Measurements from ENCODE around the gene CASZ1. TPM values are rescaled to one million over a fixed set of nuclear protein-coding genes. Genes with fewer than 3 reads are reported as not detected.

CASZ1 gene
- total RNA-seq, 1 experiment from 2014 or later, result 11.7 TPM

DNA sequence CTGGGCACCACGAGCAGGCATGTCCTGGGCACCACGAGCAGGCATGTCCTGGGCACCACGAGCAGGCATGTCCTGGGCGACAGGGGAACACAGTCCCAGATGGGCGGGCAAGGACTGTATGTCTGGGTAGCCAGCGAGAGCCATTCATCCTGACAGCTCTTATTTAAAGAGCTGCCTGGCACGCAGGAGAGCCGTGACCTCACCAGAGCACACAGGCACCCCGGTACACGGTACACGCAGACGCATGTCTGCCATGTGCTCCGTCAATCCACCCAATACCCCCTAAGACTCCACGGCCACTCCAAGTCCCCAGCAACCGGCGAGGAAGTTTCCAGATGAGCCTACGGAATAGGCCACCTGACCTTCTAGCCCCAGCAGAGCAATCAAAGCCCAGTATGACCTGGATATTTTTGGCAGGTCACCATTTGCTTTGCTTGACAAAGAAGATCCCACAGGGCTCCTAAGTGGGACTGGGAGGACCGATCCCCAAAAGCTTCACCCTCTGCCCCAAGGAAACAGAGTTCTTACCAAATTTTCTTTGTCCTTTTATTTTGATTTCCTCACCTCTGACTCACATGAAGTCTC lies 51.7 kb downstream of the CASZ1 start:
- H3K27ac Mint-ChIP-seq, result peak overlapping the region; percentile 67; the same call in 1 of the 2 replicates
- H3K36me3 Mint-ChIP-seq, result no peaks in the 10 kb centered on the region
- H3K4me1 Mint-ChIP-seq, result peaks cover 18% of the 10 kb centered on the region
- ATAC-seq (no peak), DNase-seq (ENCODE audit: low spot score) (no peak)
- ChIA-PET POLR2A (no interaction called here), CTCF (no interaction called here)
- no peaks in the 10 kb centered on the region for H3K27me3 Mint-ChIP-seq (ENCODE audit: low read depth)
- TF ChIP-seq, protein P1, sequence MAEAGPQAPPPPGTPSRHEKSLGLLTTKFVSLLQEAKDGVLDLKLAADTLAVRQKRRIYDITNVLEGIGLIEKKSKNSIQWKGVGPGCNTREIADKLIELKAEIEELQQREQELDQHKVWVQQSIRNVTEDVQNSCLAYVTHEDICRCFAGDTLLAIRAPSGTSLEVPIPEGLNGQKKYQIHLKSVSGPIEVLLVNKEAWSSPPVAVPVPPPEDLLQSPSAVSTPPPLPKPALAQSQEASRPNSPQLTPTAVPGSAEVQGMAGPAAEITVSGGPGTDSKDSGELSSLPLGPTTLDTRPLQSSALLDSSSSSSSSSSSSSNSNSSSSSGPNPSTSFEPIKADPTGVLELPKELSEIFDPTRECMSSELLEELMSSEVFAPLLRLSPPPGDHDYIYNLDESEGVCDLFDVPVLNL (CRISPR knock-in tag; IDR thresholded peaks at IDR 0.05; ENCODE audit: borderline replicate concordance, low read depth), result no peak
- no peak for TF ChIP-seq ZNF138 (CRISPR knock-in tag; conservative IDR thresholded peaks at IDR 0.05)
- TF ChIP-seq GTF2I (CRISPR knock-in tag; conservative IDR thresholded peaks at IDR 0.05), result no peak
- no peak for TF ChIP-seq EMX1 (CRISPR knock-in tag; IDR thresholded peaks at IDR 0.05)
- TF ChIP-seq, protein P2, sequence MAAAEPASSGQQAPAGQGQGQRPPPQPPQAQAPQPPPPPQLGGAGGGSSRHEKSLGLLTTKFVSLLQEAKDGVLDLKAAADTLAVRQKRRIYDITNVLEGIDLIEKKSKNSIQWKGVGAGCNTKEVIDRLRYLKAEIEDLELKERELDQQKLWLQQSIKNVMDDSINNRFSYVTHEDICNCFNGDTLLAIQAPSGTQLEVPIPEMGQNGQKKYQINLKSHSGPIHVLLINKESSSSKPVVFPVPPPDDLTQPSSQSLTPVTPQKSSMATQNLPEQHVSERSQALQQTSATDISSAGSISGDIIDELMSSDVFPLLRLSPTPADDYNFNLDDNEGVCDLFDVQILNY (CRISPR knock-in tag; IDR thresholded peaks at IDR 0.05), result no peak
- no peak for TF ChIP-seq FOXK1 (CRISPR knock-in tag; IDR thresholded peaks at IDR 0.05)
- TF ChIP-seq, protein P3, sequence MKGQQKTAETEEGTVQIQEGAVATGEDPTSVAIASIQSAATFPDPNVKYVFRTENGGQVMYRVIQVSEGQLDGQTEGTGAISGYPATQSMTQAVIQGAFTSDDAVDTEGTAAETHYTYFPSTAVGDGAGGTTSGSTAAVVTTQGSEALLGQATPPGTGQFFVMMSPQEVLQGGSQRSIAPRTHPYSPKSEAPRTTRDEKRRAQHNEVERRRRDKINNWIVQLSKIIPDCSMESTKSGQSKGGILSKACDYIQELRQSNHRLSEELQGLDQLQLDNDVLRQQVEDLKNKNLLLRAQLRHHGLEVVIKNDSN (CRISPR knock-in tag; IDR thresholded peaks at IDR 0.05), result no peak
- no peak for TF ChIP-seq SMAD3 (CRISPR knock-in tag; IDR thresholded peaks at IDR 0.05; ENCODE audit: borderline replicate concordance)
- no peak for TF ChIP-seq NFATC4 (CRISPR knock-in tag; IDR thresholded peaks at IDR 0.05)
- TF ChIP-seq SOX15 (CRISPR knock-in tag; IDR thresholded peaks at IDR 0.05), result no peak
- TF ChIP-seq ZNF416 (CRISPR knock-in tag; IDR thresholded peaks at IDR 0.05), result no peak
- TF ChIP-seq ZNF232 (CRISPR knock-in tag; IDR thresholded peaks at IDR 0.05), result no peak
- TF ChIP-seq, protein P4, sequence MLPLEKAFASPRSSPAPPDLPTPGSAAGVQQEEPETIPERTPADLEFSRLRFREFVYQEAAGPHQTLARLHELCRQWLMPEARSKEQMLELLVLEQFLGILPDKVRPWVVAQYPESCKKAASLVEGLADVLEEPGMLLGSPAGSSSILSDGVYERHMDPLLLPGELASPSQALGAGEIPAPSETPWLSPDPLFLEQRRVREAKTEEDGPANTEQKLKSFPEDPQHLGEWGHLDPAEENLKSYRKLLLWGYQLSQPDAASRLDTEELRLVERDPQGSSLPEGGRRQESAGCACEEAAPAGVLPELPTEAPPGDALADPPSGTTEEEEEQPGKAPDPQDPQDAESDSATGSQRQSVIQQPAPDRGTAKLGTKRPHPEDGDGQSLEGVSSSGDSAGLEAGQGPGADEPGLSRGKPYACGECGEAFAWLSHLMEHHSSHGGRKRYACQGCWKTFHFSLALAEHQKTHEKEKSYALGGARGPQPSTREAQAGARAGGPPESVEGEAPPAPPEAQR (CRISPR knock-in tag; IDR thresholded peaks at IDR 0.05), result no peak
- TF ChIP-seq CREM (CRISPR knock-in tag; IDR thresholded peaks at IDR 0.05), result no peak
- H3K9me3 Mint-ChIP-seq, result no peaks in the 10 kb centered on the region
- no peak overlapping the region for H3K4me3 Mint-ChIP-seq

DNA sequence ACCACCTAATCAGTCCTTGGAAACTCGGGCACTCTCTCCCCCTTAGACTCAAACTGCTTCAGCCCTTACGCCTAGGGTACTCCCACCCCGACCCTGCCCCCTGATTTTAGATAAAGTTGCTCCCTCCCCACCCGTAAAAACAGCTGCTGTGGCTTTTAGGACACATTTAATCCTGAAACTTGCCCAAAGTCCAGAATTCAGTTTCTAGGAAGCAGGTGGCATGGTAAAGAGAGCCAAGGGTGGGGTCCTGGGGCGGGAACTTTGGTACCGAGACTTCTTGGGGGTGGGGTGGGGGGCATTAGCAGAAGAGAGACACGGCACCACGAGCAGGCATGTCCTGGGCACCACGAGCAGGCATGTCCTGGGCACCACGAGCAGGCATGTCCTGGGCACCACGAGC lies 52.4 kb downstream of the CASZ1 start:
- ATAC-seq (no peak), DNase-seq (ENCODE audit: low spot score) (no peak)
- CTCF ChIA-PET, result no interaction called here
- POLR2A ChIA-PET, result no interaction called here
- no peak overlapping the region for H3K27ac Mint-ChIP-seq
- H3K27me3 Mint-ChIP-seq (ENCODE audit: low read depth), result no peaks in the 10 kb centered on the region
- no peaks in the 10 kb centered on the region for H3K9me3 Mint-ChIP-seq
- H3K36me3 Mint-ChIP-seq, result no peaks in the 10 kb centered on the region
- no peak overlapping the region for H3K4me3 Mint-ChIP-seq
- H3K4me1 Mint-ChIP-seq, result peaks cover 24% of the 10 kb centered on the region
- TF ChIP-seq, protein P5, sequence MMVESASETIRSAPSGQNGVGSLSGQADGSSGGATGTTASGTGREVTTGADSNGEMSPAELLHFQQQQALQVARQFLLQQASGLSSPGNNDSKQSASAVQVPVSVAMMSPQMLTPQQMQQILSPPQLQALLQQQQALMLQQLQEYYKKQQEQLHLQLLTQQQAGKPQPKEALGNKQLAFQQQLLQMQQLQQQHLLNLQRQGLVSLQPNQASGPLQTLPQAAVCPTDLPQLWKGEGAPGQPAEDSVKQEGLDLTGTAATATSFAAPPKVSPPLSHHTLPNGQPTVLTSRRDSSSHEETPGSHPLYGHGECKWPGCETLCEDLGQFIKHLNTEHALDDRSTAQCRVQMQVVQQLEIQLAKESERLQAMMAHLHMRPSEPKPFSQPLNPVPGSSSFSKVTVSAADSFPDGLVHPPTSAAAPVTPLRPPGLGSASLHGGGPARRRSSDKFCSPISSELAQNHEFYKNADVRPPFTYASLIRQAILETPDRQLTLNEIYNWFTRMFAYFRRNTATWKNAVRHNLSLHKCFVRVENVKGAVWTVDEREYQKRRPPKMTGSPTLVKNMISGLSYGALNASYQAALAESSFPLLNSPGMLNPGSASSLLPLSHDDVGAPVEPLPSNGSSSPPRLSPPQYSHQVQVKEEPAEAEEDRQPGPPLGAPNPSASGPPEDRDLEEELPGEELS (CRISPR knock-in tag; IDR thresholded peaks at IDR 0.05), result no peak
- TF ChIP-seq, protein P6, sequence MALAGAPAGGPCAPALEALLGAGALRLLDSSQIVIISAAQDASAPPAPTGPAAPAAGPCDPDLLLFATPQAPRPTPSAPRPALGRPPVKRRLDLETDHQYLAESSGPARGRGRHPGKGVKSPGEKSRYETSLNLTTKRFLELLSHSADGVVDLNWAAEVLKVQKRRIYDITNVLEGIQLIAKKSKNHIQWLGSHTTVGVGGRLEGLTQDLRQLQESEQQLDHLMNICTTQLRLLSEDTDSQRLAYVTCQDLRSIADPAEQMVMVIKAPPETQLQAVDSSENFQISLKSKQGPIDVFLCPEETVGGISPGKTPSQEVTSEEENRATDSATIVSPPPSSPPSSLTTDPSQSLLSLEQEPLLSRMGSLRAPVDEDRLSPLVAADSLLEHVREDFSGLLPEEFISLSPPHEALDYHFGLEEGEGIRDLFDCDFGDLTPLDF (CRISPR knock-in tag; IDR thresholded peaks at IDR 0.05), result no peak
- TF ChIP-seq, protein P7, sequence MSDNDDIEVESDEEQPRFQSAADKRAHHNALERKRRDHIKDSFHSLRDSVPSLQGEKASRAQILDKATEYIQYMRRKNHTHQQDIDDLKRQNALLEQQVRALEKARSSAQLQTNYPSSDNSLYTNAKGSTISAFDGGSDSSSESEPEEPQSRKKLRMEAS (CRISPR knock-in tag; IDR thresholded peaks at IDR 0.05), result no peak
- TF ChIP-seq, protein P8, sequence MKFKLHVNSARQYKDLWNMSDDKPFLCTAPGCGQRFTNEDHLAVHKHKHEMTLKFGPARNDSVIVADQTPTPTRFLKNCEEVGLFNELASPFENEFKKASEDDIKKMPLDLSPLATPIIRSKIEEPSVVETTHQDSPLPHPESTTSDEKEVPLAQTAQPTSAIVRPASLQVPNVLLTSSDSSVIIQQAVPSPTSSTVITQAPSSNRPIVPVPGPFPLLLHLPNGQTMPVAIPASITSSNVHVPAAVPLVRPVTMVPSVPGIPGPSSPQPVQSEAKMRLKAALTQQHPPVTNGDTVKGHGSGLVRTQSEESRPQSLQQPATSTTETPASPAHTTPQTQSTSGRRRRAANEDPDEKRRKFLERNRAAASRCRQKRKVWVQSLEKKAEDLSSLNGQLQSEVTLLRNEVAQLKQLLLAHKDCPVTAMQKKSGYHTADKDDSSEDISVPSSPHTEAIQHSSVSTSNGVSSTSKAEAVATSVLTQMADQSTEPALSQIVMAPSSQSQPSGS (CRISPR knock-in tag; IDR thresholded peaks at IDR 0.05; ENCODE audit: borderline replicate concordance, low read depth), result no peak
- no peak for TF ChIP-seq ZBTB21 (CRISPR knock-in tag; IDR thresholded peaks at IDR 0.05; ENCODE audit: borderline replicate concordance)
- TF ChIP-seq SP1 (CRISPR knock-in tag; conservative IDR thresholded peaks at IDR 0.05), result no peak
- no peak for TF ChIP-seq JUN (CRISPR knock-in tag; IDR thresholded peaks at IDR 0.05)
- TF ChIP-seq GABPB1 (CRISPR knock-in tag; IDR thresholded peaks at IDR 0.05), result no peak
- no peak for TF ChIP-seq TEAD1 (CRISPR knock-in tag; IDR thresholded peaks at IDR 0.05)
- TF ChIP-seq, protein P9, sequence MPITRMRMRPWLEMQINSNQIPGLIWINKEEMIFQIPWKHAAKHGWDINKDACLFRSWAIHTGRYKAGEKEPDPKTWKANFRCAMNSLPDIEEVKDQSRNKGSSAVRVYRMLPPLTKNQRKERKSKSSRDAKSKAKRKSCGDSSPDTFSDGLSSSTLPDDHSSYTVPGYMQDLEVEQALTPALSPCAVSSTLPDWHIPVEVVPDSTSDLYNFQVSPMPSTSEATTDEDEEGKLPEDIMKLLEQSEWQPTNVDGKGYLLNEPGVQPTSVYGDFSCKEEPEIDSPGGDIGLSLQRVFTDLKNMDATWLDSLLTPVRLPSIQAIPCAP (CRISPR knock-in tag; IDR thresholded peaks at IDR 0.05), result no peak

Measured in WTC11 (cell line).